OCI-LY7 (cell line): Measurements from ENCODE around the gene ADAMTS20.
"Not testable (repeated sequence)": the region's sequence is repeated elsewhere in the genome, so short reads cannot be mapped to it uniquely, and the experiment has no call there.

Experiments used
- CTCF ChIP-seq: fragments of 200-600 bp; sonication (generic); conservative IDR thresholded peaks from 2 replicates; pipeline ENCODE4 v1.5.1; 2014; ENCODE audit warnings: mild to moderate bottlenecking, antibody characterized with exemption, low read length, moderate library complexity, mixed read lengths
- EZH2phosphoT487 ChIP-seq: fragments of 200-600 bp; sonication (generic); IDR thresholded peaks from 2 replicates; pipeline ENCODE4 v1.6.1; 2018; ENCODE audit warnings: low read depth, borderline replicate concordance, mild to moderate bottlenecking, mixed run types, antibody characterized with exemption, low read length, moderate library complexity, mixed read lengths

DNA sequence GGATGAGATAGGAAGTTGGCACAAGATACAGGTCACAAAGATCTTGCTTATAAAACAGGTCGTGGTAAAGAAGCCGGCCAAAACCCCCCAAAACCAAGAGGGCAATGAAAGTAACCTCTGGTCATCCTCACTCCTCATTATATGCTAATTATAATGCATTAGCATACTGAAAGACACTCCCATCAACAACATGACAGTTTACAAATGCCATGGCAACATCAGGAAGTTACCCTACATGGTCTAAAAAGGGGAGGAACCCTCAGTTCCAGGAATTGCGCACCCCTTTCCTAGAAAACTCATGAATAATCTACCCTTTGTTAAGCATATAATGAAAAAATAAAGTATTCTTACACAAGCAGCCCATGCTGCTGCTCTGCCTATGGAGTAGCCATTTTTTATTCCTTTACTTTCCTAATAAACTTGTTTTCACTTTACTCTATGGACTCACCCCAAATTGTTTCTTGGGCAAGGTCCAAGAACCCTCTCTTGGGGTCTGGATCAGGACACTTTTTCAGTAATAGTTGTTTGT is 210.2 kb downstream of the ADAMTS20 start:
- not testable (repeated sequence) for TF ChIP-seq CTCF, EZH2phosphoT487
